GM18507 (cell line): Measurements from ENCODE around the gene PDCD7.
"Not testable (repeated sequence)": the region's sequence is repeated elsewhere in the genome, so short reads cannot be mapped to it uniquely, and the experiment has no call there.

Experiments used
- DNase-seq: peaks from one replicate; pipeline ENCODE4 v3.0.0; 2011; ENCODE audit warnings: low read depth; ENCODE audit not compliant: insufficient read length; ENCODE audit errors: extremely low spot score
- FAIRE-seq: peaks from 2 replicates; lab custom pipeline; 2011; peaks lifted over from hg19 to GRCh38; lab: Jason Lieb, UNC

The PDCD7 gene

DNA sequence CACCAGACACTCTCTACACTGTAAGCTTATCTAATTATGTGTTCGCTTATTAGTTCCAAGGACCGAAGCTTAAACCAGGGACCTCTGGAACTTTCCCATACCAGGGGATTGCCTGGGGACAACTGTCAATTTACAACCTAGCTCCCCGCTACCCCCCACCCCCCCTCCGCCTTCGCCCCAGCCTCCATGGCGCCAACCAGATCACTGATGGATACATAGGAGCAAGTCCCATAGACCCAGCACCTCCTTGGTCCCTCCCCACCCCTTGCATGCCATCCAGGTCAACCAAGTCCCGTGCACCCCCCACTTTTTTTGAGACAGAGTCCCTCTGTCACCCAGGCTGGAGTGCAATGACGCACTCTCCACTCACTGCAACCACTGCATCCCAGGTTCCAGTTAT, 930 bp upstream of the PDCD7 start:
- no peak for DNase-seq
- FAIRE-seq = no peak

GRCh38 chr15:65132878-65133547, 595 bp downstream of the PDCD7 start:
- FAIRE-seq (no peak), DNase-seq (peak; percentile 39)

- FAIRE-seq (no peak), DNase-seq (no peak)
Measured at GRCh38 chr15:65130941-65131340, 2.7 kb downstream of the PDCD7 start.

DNA sequence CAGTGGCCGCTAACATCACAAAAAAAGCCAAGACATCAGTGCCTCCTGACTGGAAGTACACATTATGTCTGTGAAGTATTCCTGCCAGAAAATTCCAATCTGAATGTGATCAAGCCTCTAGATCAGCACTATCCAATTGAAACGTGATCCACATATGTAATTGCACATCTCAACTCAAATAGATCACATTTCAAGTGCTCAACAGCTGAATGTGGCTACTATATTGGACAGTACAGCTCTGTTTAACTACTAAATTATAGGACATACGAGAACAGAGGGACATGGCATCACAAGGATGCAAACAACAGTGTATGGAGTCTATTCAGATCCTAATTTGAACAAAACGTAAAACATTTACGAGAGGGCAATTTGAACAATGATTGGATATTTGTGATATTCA, 18.1 kb downstream of the PDCD7 start:
- FAIRE-seq (no peak), DNase-seq (no peak)

GRCh38 chr15:65115086-65115485, 18.5 kb downstream of the PDCD7 start, which contains the start of gene UBAP1L:
Gene UBAP1L (minus strand): TSS chr15:65115200. CDS start chr15:65106215, 8,985 bp downstream.
- DNase-seq (no peak), FAIRE-seq (no peak)

- FAIRE-seq = no peak
- no peak for DNase-seq
Measured at GRCh38 chr15:65110676-65111292, 22.8 kb downstream of the PDCD7 start.

- FAIRE-seq (no peak), DNase-seq (no peak)
Measured at GRCh38 chr15:65106011-65106590, 27.5 kb downstream of the PDCD7 start.

DNA sequence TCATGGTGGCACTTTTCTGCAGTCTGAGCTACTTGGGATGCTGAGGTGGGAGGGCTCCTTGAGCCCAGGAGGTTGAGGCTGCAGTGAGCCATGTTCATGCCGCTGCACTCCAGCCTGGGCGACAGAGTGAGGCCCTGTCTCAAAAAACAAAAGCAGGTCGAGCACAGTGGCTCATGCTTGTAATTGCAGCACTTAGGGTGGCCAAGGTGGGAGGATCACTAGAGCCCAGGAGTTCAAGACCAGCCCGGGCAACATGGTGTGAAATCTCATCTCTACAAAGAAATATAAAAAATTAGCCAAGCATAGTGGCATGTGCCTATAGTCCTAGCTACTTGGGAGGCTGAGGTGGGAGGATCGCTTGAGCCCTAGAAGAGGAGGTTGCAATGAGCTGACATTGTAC, 28.6 kb downstream of the PDCD7 start:
- FAIRE-seq (no peak), DNase-seq (no peak)

- DNase-seq = no peak
- no peak for FAIRE-seq
Measured at GRCh38 chr15:65102912-65103311, 30.7 kb downstream of the PDCD7 start.

GRCh38 chr15:65101891-65102708, 31.5 kb downstream of the PDCD7 start:
- FAIRE-seq (no peak), DNase-seq (no peak)

GRCh38 chr15:65101411-65101890, 32.2 kb downstream of the PDCD7 start:
- FAIRE-seq (peak; percentile 21), DNase-seq (peak; percentile 47)

- DNase-seq (no peak), FAIRE-seq (no peak)
Measured at GRCh38 chr15:65100442-65100841, 33.2 kb downstream of the PDCD7 start.

GRCh38 chr15:65099801-65100200, 33.8 kb downstream of the PDCD7 start:
- not testable (repeated sequence) for DNase-seq, FAIRE-seq

DNA sequence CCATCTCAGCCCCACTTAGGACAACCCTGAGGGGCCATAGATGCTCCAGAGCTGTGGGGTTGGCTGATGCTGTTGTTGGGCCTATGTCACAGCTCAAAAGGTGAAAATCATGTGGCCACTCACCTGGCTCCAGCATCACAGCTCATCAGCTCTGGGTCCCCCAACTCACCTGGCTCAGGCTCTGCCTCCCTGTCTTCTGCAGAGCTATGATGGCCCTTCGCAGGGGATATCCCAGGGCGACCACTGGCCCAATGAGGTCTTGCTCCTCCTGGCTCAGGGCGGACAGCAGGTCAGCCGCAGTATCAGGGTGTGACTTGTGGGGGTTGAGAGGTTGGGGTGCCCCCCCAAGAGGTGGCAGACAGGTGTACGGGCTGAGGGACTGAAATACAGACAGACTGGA, 34.3 kb downstream of the PDCD7 start:
- FAIRE-seq (no peak), DNase-seq (no peak)

- FAIRE-seq = no peak
- DNase-seq = no peak
Measured at GRCh38 chr15:65097651-65098263, 35.9 kb downstream of the PDCD7 start.

- FAIRE-seq (no peak), DNase-seq (no peak)
Measured at GRCh38 chr15:65096481-65097385, 36.9 kb downstream of the PDCD7 start.

- no peak for DNase-seq
Measured at GRCh38 chr15:65095747-65096104, 37.9 kb downstream of the PDCD7 start.

GRCh38 chr15:65095011-65095746, 38.4 kb downstream of the PDCD7 start:
- DNase-seq = no peak
- no peak for FAIRE-seq

More at GRCh38 chr15:65095747-65096104, 37.9 kb downstream of the PDCD7 start:
- no peak for FAIRE-seq
